ENCODE results near the gene YWHAB. TPM values are rescaled to one million over a fixed set of nuclear protein-coding genes. Genes with fewer than 3 reads are reported as not detected.
A peak's percentile ranks its signal among the peaks of the same experiment; 100 is the strongest.

The YWHAB gene
- total and polyA plus RNA-seq, 2 donors from 2014 or later, result 156 to 216 TPM

DNA sequence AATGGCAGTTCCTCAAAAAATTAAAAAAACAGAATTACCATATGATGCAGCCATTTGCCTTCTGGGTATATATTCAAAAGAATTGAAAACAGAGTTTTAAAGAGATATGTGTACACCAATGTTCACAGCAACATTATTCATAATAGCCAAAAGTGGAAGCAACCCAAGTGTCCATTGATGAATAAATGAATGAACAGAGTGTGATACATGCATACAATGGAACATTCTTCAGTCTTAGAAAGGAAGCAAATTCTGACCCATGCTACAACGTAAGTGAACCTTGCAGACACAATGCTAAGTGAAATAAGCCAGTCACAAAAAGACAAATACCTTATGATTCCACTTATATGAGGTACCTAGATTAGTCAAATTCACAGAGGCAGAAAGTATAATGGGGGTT, 34.7 kb upstream of the YWHAB start:
- TF ChIP-seq, protein P1, sequence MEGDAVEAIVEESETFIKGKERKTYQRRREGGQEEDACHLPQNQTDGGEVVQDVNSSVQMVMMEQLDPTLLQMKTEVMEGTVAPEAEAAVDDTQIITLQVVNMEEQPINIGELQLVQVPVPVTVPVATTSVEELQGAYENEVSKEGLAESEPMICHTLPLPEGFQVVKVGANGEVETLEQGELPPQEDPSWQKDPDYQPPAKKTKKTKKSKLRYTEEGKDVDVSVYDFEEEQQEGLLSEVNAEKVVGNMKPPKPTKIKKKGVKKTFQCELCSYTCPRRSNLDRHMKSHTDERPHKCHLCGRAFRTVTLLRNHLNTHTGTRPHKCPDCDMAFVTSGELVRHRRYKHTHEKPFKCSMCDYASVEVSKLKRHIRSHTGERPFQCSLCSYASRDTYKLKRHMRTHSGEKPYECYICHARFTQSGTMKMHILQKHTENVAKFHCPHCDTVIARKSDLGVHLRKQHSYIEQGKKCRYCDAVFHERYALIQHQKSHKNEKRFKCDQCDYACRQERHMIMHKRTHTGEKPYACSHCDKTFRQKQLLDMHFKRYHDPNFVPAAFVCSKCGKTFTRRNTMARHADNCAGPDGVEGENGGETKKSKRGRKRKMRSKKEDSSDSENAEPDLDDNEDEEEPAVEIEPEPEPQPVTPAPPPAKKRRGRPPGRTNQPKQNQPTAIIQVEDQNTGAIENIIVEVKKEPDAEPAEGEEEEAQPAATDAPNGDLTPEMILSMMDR (IDR thresholded peaks at IDR 0.05; ENCODE audit: borderline replicate concordance, extremely low read depth, insufficient read depth), result no peak

DNA sequence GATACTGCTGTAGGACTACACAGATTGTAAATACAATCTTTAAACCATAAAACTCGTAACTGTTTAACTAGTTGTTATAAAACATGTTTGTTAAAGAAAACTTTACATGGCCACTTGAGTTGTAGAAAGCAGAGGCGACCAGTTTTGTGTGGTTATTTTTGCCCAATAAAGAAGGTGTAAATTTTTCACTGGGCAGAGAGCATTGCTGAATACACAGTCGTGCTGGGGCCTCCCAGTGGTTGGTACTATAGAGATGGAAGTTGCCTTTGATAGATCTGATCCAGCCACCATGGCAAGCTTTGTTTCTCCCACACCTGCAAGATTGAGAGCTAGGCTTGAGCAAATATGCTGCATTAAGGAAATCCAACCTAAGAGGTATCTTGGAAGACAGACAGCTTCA, 34.0 kb upstream of the YWHAB start:
- no peaks in the 10 kb centered on the region for H3K9me3 ChIP-seq (ENCODE audit: control insufficient read depth in 2 of 3, insufficient read depth in 1 of 3, low read length in 3 of 3)
- no peak overlapping the region for H3K27ac ChIP-seq (ENCODE audit: low read depth in 2 of 2, low read length in 2 of 2)
- no peaks in the 10 kb centered on the region for H3K27me3 ChIP-seq (ENCODE audit: control insufficient read depth, insufficient read depth, low read length)
- no peak overlapping the region for H3K9ac ChIP-seq (ENCODE audit: low read length in 3 of 3)
- no peak for DNase-seq
- H3K36me3 ChIP-seq (ENCODE audit: control insufficient read depth in 2 of 3, insufficient read depth in 3 of 3, low read length in 3 of 3), result no peaks in the 10 kb centered on the region
- no peak overlapping the region for H3K4me3 ChIP-seq (ENCODE audit: low read length in 3 of 3)
- TF ChIP-seq, protein P1 (IDR thresholded peaks at IDR 0.05; ENCODE audit: borderline replicate concordance, extremely low read depth, insufficient read depth), result no peak
- no peaks in the 10 kb centered on the region for H3K4me1 ChIP-seq (ENCODE audit: control insufficient read depth in 2 of 3, insufficient read depth in 2 of 3, low read depth in 1 of 3, low read length in 3 of 3)
- FAIRE-seq, result no peak
- intact Hi-C loops (cut with DNase I), result no loop called here

More for the DNA sequence above, 34.7 kb upstream of the YWHAB start:
- Histone ChIP-seq H3K9ac (ENCODE audit: low read length in 3 of 3) (no peak overlapping the region), H3K36me3 (ENCODE audit: control insufficient read depth in 2 of 3, insufficient read depth in 3 of 3, low read length in 3 of 3) (no peaks in the 10 kb centered on the region), H3K27ac (ENCODE audit: low read depth in 2 of 2, low read length in 2 of 2) (no peak overlapping the region), H3K27me3 (ENCODE audit: control insufficient read depth, insufficient read depth, low read length) (no peaks in the 10 kb centered on the region), H3K9me3 (ENCODE audit: control insufficient read depth in 2 of 3, insufficient read depth in 1 of 3, low read length in 3 of 3) (no peaks in the 10 kb centered on the region), H3K4me3 (ENCODE audit: low read length in 3 of 3) (no peak overlapping the region), H3K4me1 (ENCODE audit: control insufficient read depth in 2 of 3, insufficient read depth in 2 of 3, low read depth in 1 of 3, low read length in 3 of 3) (no peaks in the 10 kb centered on the region)
- no peak for DNase-seq
- FAIRE-seq, result no peak
- intact Hi-C loops (cut with DNase I), result no loop called here

GRCh38 chr20:44856442-44856841, 29.1 kb upstream of the YWHAB start:
- no peak overlapping the region for H3K4me3 ChIP-seq (ENCODE audit: low read length in 3 of 3)
- FAIRE-seq, result no peak
- no peaks in the 10 kb centered on the region for H3K9me3 ChIP-seq (ENCODE audit: control insufficient read depth in 2 of 3, insufficient read depth in 1 of 3, low read length in 3 of 3)
- TF ChIP-seq, protein P1 (IDR thresholded peaks at IDR 0.05; ENCODE audit: borderline replicate concordance, extremely low read depth, insufficient read depth), result no peak
- peak in 1 of 5 donors; percentile 18 for DNase-seq
- H3K9ac ChIP-seq (ENCODE audit: low read length in 3 of 3), result no peak overlapping the region
- H3K27ac ChIP-seq (ENCODE audit: low read depth in 2 of 2, low read length in 2 of 2), result no peak overlapping the region
- H3K36me3 ChIP-seq (ENCODE audit: control insufficient read depth in 2 of 3, insufficient read depth in 3 of 3, low read length in 3 of 3), result no peaks in the 10 kb centered on the region
- intact Hi-C loops (cut with DNase I), result no loop called here
- H3K4me1 ChIP-seq (ENCODE audit: control insufficient read depth in 2 of 3, insufficient read depth in 2 of 3, low read depth in 1 of 3, low read length in 3 of 3), result no peaks in the 10 kb centered on the region
- H3K27me3 ChIP-seq (ENCODE audit: control insufficient read depth, insufficient read depth, low read length), result no peaks in the 10 kb centered on the region

- DNase-seq, result peak in 1 of 5 donors; percentile 18
- no peak for FAIRE-seq
- TF ChIP-seq, protein P1 (IDR thresholded peaks at IDR 0.05; ENCODE audit: borderline replicate concordance, extremely low read depth, insufficient read depth), result no peak
These were observed 28.6 kb upstream of the YWHAB start for GRCh38 chr20:44856856-44857448.

More at GRCh38 chr20:44856856-44857448, 28.6 kb upstream of the YWHAB start:
- intact Hi-C loops (cut with DNase I), result no loop called here
- Histone ChIP-seq H3K27me3 (ENCODE audit: control insufficient read depth, insufficient read depth, low read length) (no peaks in the 10 kb centered on the region), H3K4me1 (ENCODE audit: control insufficient read depth in 2 of 3, insufficient read depth in 2 of 3, low read depth in 1 of 3, low read length in 3 of 3) (peaks cover 0 to under 1% (median 0%) of the 10 kb centered on the region in 3 donors), H3K9ac (ENCODE audit: low read length in 3 of 3) (no peak overlapping the region), H3K36me3 (ENCODE audit: control insufficient read depth in 2 of 3, insufficient read depth in 3 of 3, low read length in 3 of 3) (no peaks in the 10 kb centered on the region), H3K27ac (ENCODE audit: low read depth in 2 of 2, low read length in 2 of 2) (no peak overlapping the region), H3K9me3 (ENCODE audit: control insufficient read depth in 2 of 3, insufficient read depth in 1 of 3, low read length in 3 of 3) (no peaks in the 10 kb centered on the region), H3K4me3 (ENCODE audit: low read length in 3 of 3) (no peak overlapping the region)
